HepG2 (cell line): ENCODE measurements around the gene RNH1. TPM values are rescaled to one million over a fixed set of nuclear protein-coding genes. Genes with fewer than 3 reads are reported as not detected.

Experiments used
- ATF7-NPFF ChIP-seq: sonication (generic); formaldehyde crosslinking; IDR thresholded peaks from 2 replicates; pipeline ENCODE4 v1.8.1; 2023; ENCODE audit warnings: mild to moderate bottlenecking, low read depth, missing genetic modification reagents, moderate library complexity
- DBP ChIP-seq: sonication (generic); formaldehyde crosslinking; IDR thresholded peaks from 2 replicates; pipeline ENCODE4 v1.4.0; 2020; ENCODE audit warnings: missing genetic modification reagents; ENCODE audit errors: not compliant biosample characterization
- FIP1L1 ChIP-seq: fragments of 200-400 bp; formaldehyde crosslinking; IDR thresholded peaks from 2 replicates; pipeline ENCODE4 v1.6.1; 2018; ENCODE audit warnings: low read depth, mild to moderate bottlenecking, low read length, moderate library complexity, borderline replicate concordance; ENCODE audit not compliant: insufficient read depth
- GATAD1 ChIP-seq: IDR thresholded peaks from 2 replicates; pipeline ENCODE4 v1.6.1; 2016; ENCODE audit warnings: missing genetic modification reagents, missing compliant biosample characterization
- GMEB2 ChIP-seq: IDR thresholded peaks from 2 replicates; pipeline ENCODE4 v1.6.1; 2016; ENCODE audit warnings: missing biosample characterization, missing genetic modification reagents, low read depth
- HIVEP1 ChIP-seq: sonication (generic); formaldehyde crosslinking; IDR thresholded peaks from 2 replicates; pipeline ENCODE4 v1.4.0; 2020; ENCODE audit warnings: mild to moderate bottlenecking, missing genetic modification reagents
- HNF1B ChIP-seq: sonication (generic); formaldehyde crosslinking; IDR thresholded peaks from 2 replicates; pipeline ENCODE4 v1.5.1; 2020; ENCODE audit warnings: mild to moderate bottlenecking, moderate library complexity, missing genetic modification reagents
- KDM3A ChIP-seq: IDR thresholded peaks from 2 replicates; pipeline ENCODE4 v1.6.1; 2018; ENCODE audit warnings: low read depth, missing compliant biosample characterization
- MIXL1 ChIP-seq: IDR thresholded peaks from 2 replicates; pipeline ENCODE4 v1.6.1; 2016
- NCOA5 ChIP-seq: sonication (generic); formaldehyde crosslinking; IDR thresholded peaks from 2 replicates; pipeline ENCODE4 v1.4.0; 2020; ENCODE audit warnings: missing genetic modification reagents
- PHF5A ChIP-seq: IDR thresholded peaks from one replicate; pipeline ENCODE4 v1.6.1; 2018; ENCODE audit warnings: low read depth, missing genetic modification reagents; ENCODE audit not compliant: unreplicated experiment
- PITX1 ChIP-seq: sonication (generic); formaldehyde crosslinking; IDR thresholded peaks from 2 replicates; pipeline ENCODE4 v1.5.1; 2020; ENCODE audit warnings: mild to moderate bottlenecking, missing genetic modification reagents
- POLR2AphosphoS2 ChIP-seq: IDR thresholded peaks from 2 replicates; pipeline ENCODE4 v1.6.1; 2011; ENCODE audit warnings: low read depth, low read length, improper control_type of control experiment
- RORA ChIP-seq: sonication (generic); formaldehyde crosslinking; IDR thresholded peaks from 2 replicates; pipeline ENCODE4 v1.5.0; 2020; ENCODE audit warnings: mild to moderate bottlenecking, missing genetic modification reagents, moderate library complexity
- ZFP1 ChIP-seq: IDR thresholded peaks from 2 replicates; pipeline ENCODE4 v1.6.1; 2016
- ZFP36L1 ChIP-seq: sonication (generic); formaldehyde crosslinking; IDR thresholded peaks from 2 replicates; pipeline ENCODE4 v1.8.0; 2022; ENCODE audit warnings: mild to moderate bottlenecking, missing genetic modification reagents, moderate library complexity
- ZNF232 ChIP-seq: sonication (generic); formaldehyde crosslinking; IDR thresholded peaks from 2 replicates; pipeline ENCODE4 v1.4.0; 2020; ENCODE audit warnings: missing genetic modification reagents, borderline replicate concordance
- ZNF335 ChIP-seq: sonication (generic); formaldehyde crosslinking; IDR thresholded peaks from 2 replicates; pipeline ENCODE4 v1.4.0; 2020; ENCODE audit warnings: missing genetic modification reagents
- ZNF367 ChIP-seq: sonication (generic); formaldehyde crosslinking; IDR thresholded peaks from 2 replicates; pipeline ENCODE4 v1.4.0; 2020; ENCODE audit warnings: missing genetic modification reagents, borderline replicate concordance
- ZNF430 ChIP-seq: sonication (generic); formaldehyde crosslinking; IDR thresholded peaks from 2 replicates; pipeline ENCODE4 v1.9.0; 2021; ENCODE audit warnings: mild to moderate bottlenecking, missing genetic modification reagents
- ZNF570 ChIP-seq: sonication (generic); formaldehyde crosslinking; IDR thresholded peaks from 2 replicates; pipeline ENCODE4 v1.4.0; 2020; ENCODE audit warnings: mild to moderate bottlenecking, missing genetic modification reagents, borderline replicate concordance
- ZNF724P ChIP-seq: sonication (generic); formaldehyde crosslinking; IDR thresholded peaks from 2 replicates; pipeline ENCODE4 v1.8.0; 2022; ENCODE audit warnings: missing genetic modification reagents, borderline replicate concordance
- ZNF781 ChIP-seq: sonication (generic); formaldehyde crosslinking; IDR thresholded peaks from 2 replicates; pipeline ENCODE4 v1.5.1; 2020; ENCODE audit warnings: borderline replicate concordance, mild to moderate bottlenecking, missing genetic modification reagents; ENCODE audit errors: not compliant biosample characterization
- ZNF883 ChIP-seq: sonication (generic); formaldehyde crosslinking; IDR thresholded peaks from 2 replicates; pipeline ENCODE4 v1.5.1; 2020; ENCODE audit warnings: mild to moderate bottlenecking, missing genetic modification reagents; ENCODE audit errors: not compliant biosample characterization
- polyA plus RNA-seq, 8 experiments: library from polyadenylated mRNA; depleted of rRNA in 3 of 8; stranded (reverse) in 7 of 8; unstranded in 1 of 8; fragments of >200 nt; fragmentation: Illumina TruSeq in 4 of 8; extraction: Trizol in 4 of 8; gene quantifications; 2 replicates each; pipeline versions ENCODE4 v1.2.1 to v1.2.3, GENCODE V29; 2011 to 2016; ENCODE audit warnings: low read depth in 4 of 8, missing spikeins in 1 of 8, mixed read lengths in 1 of 8; ENCODE audit not compliant: insufficient read depth in 1 of 8
- total RNA-seq, 5 experiments: library from RNA; depleted of rRNA; stranded (reverse); fragments of >200 nt; fragmentation: Illumina TruSeq; extraction: Trizol; gene quantifications; 2 replicates each; pipeline ENCODE4 v1.2.3, GENCODE V29; 2016; ENCODE audit warnings: low read depth in 1 of 5
- TF ChIP-seq, protein P1 (sequence below): IDR thresholded peaks from 2 replicates; pipeline ENCODE4 v1.6.1; 2016; ENCODE audit warnings: mild to moderate bottlenecking

Gene RNH1
- total and polyA plus RNA-seq, 2 of the 13 experiments (the other 11 are each of a cell fraction or from before 2014, with no cell fraction given) = 36.0 to 74.1 TPM

DNA sequence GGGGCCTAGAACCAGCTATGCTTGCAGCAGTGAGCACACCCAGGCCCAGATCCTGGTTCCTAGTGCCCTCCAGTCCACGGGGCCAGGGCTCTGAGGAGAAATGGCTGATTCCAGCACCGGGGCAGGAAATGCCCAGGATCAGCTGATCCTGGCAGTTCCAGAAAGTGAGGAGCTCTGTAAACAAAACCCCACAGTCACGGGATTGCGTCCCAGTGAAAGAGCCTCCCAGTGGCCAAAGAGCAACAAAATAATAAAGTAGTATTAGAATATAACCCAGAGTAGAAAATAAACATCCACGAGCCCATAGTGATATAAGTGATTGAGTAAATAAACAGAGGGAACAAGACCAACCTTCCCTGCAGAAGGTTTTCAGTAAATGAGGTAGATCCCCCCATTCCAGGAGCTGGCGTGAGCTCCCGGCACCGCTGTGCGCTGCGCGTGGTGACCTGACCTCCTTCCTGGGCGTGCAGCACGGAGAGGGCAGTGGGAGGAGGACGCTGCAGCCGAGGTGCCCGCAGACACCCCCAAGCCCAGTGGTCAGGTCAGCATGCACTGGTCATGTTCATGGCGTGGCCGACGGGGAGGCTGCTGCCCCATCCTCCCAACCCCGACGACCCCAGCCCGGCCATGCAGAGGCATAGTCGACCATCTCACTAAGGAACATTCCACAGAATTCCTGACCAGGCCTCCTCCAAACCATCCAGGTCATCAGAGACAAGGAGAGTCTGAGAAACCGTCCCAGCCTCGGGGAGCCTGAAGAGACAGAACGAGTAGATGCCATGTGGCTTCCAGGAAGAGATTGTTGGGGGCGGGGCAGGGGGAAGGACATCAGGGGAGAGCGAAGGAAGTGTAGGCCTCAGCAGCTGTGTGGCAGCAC, 37.1 kb downstream of the RNH1 start (continued):
- peak; percentile 37; the same call in 1 of the 2 replicates for TF ChIP-seq ZNF430 (CRISPR knock-in tag)
- no peak for TF ChIP-seq ZNF781 (CRISPR knock-in tag)
- TF ChIP-seq GMEB2 = no peak
- no peak for TF ChIP-seq RORA (CRISPR knock-in tag)
- TF ChIP-seq KDM3A (CRISPR knock-in tag) = no peak
- peak; percentile 35; the same call in 1 of the 2 replicates for TF ChIP-seq HNF1B (CRISPR knock-in tag)
- TF ChIP-seq DBP = no peak
- TF ChIP-seq ZNF724P (CRISPR knock-in tag) = no peak
- no peak for TF ChIP-seq NCOA5 (CRISPR knock-in tag)
- TF ChIP-seq ZNF335 (CRISPR knock-in tag) = no peak
- TF ChIP-seq FIP1L1 = no peak
- no peak for TF ChIP-seq ATF7-NPFF (CRISPR knock-in tag)
- peak; percentile 38; the same call in 1 of the 2 replicates for TF ChIP-seq MIXL1 (CRISPR knock-in tag)
- TF ChIP-seq ZFP36L1 (CRISPR knock-in tag) = peak; percentile 47; the same call in 1 of the 2 replicates
- no peak for TF ChIP-seq ZNF570 (CRISPR knock-in tag)
- no peak for TF ChIP-seq PHF5A (CRISPR knock-in tag)
- TF ChIP-seq, protein P1, sequence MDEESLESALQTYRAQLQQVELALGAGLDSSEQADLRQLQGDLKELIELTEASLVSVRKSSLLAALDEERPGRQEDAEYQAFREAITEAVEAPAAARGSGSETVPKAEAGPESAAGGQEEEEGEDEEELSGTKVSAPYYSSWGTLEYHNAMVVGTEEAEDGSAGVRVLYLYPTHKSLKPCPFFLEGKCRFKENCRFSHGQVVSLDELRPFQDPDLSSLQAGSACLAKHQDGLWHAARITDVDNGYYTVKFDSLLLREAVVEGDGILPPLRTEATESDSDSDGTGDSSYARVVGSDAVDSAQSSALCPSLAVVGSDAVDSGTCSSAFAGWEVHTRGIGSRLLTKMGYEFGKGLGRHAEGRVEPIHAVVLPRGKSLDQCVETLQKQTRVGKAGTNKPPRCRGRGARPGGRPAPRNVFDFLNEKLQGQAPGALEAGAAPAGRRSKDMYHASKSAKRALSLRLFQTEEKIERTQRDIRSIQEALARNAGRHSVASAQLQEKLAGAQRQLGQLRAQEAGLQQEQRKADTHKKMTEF (CRISPR knock-in tag) = no peak
- peak; percentile 52; the same call in 1 of the 2 replicates for TF ChIP-seq HIVEP1 (CRISPR knock-in tag)
- peak; percentile 43; the same call in 1 of the 2 replicates for TF ChIP-seq ZNF232 (CRISPR knock-in tag)
- TF ChIP-seq PITX1 (CRISPR knock-in tag) = peak; percentile 44; the same call in 1 of the 2 replicates
- no peak for TF ChIP-seq ZNF883 (CRISPR knock-in tag)
- TF ChIP-seq ZFP1 = no peak
- TF ChIP-seq ZNF367 = no peak
- no peak for TF ChIP-seq POLR2AphosphoS2
- peak; percentile 52; the same call in 1 of the 2 replicates for TF ChIP-seq GATAD1 (CRISPR knock-in tag)
